GM12872 (cell line): ENCODE measurements around the gene NOX4.

Experiments
- TF ChIP-seq, protein P1 (sequence below): IDR thresholded peaks from 3 replicates; pipeline ENCODE4 v1.5.1; 2011; ENCODE audit warnings: low read depth, mild to moderate bottlenecking, low read length, moderate library complexity; ENCODE audit not compliant: insufficient read depth

Gene NOX4

GRCh38 chr11:89441606-89442005, 49.6 kb downstream of the NOX4 start:
- TF ChIP-seq, protein P1, sequence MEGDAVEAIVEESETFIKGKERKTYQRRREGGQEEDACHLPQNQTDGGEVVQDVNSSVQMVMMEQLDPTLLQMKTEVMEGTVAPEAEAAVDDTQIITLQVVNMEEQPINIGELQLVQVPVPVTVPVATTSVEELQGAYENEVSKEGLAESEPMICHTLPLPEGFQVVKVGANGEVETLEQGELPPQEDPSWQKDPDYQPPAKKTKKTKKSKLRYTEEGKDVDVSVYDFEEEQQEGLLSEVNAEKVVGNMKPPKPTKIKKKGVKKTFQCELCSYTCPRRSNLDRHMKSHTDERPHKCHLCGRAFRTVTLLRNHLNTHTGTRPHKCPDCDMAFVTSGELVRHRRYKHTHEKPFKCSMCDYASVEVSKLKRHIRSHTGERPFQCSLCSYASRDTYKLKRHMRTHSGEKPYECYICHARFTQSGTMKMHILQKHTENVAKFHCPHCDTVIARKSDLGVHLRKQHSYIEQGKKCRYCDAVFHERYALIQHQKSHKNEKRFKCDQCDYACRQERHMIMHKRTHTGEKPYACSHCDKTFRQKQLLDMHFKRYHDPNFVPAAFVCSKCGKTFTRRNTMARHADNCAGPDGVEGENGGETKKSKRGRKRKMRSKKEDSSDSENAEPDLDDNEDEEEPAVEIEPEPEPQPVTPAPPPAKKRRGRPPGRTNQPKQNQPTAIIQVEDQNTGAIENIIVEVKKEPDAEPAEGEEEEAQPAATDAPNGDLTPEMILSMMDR, result no peak

DNA sequence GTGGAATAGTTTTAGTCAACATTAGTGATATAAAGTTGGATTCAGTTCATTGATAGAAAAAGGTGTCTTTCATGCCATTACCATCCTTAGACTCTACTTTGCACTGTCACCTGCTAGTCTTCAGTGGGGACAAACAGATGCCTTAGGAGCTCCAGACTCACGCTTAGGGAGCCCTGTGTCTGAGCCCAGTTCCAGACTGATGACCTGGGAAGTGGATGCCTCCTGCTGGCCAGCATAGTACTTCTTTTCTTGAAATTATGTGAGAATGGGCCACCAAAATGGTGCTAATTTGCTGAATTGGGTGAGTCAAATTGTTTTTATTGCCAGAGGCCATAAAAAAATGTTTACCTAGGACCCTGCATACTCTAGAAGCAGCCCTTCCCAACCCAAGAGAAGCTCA, 53.9 kb downstream of the NOX4 start:
- TF ChIP-seq, protein P1, result no peak

DNA sequence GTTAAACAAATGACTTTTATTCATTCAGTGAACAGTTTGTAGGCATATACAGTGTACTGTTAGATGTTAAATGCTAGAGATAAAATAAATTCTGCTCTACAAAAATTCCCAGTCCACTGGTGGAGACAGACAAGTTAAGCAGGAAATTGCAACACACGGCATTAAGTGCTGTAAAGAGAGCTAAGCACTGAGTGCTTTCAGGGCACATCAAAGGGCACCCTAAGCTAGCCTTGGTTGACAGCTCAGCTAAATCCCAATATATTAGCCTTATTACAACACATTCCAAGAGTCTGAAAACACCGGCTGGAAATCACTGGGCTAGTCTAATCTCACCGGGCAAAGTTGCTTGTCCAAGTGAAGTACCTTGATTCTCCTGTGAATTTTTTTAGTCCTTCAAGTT, 55.1 kb downstream of the NOX4 start:
- TF ChIP-seq, protein P1, result no peak

DNA sequence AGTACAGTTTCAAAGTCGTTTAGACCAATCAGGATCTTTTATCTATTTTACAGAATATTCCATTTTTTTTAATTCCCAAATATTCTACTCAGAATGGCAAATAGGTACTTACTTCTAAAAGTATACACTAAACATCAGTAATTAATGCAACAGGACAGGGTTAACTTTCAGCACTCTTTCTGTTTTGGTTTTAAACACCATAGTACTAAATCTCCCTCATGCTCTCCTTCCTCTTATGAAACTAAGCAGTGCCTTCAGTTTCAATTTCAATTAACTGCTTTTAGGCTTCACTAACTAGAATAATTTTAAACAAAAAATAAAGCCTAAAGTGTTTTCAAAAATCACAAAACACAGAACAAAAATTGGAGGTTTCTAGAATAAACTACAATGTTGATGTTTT, 57.9 kb downstream of the NOX4 start:
- TF ChIP-seq, protein P1, result no peak

GRCh38 chr11:89421718-89422117, 69.5 kb downstream of the NOX4 start:
- TF ChIP-seq, protein P1, result no peak

- TF ChIP-seq, protein P1, result no peak
These were observed 70.2 kb downstream of the NOX4 start for GRCh38 chr11:89420981-89421380.

GRCh38 chr11:89416961-89417360, 74.2 kb downstream of the NOX4 start:
- TF ChIP-seq, protein P1, result no peak

DNA sequence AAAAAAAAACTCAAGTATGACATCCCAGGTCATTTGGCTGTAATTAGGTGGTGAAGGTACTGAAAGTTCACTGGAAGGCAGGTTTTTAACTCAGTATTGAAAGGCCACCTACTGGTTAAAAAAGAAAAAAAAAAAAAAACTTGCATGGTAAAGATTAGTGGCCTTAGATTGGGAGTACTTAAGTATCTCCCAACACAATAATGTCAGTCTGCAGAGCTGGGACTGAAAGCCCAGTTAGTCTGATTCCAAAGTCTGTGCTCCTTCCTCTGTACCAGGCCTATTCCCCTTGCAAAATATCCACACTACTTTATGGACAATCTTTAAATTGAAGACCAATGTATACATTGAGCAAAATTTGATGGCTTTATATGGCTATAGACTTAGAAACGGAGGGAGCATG, 85.5 kb downstream of the NOX4 start:
- TF ChIP-seq, protein P1, result no peak
